DND-41 (cell line): ENCODE data around the gene RIPOR1.

Experiments
- ATAC-seq: fragments of 200-7000 bp; cut with Tn5 transposase; 3 replicates; pipeline ENCODE4 v1.9.1; 2021; ENCODE audit warnings: low read depth; ENCODE audit not compliant: insufficient read depth
- DNase-seq: peaks from one replicate; pipeline ENCODE4 v3.0.0-alpha.2; 2020
- H2AFZ ChIP-seq: 2 replicates; pipeline ENCODE4 v1.6.0; 2012; ENCODE audit warnings: low read depth, low read length
- H3K27ac ChIP-seq: 2 replicates; pipeline ENCODE4 v1.5.1; 2012; ENCODE audit warnings: low read length, inconsistent platforms
- H3K27me3 ChIP-seq: fragments of 200-600 bp; sonication (generic); 2 replicates; pipeline ENCODE4 v1.6.0; 2012; ENCODE audit warnings: low read length, mild to moderate bottlenecking, inconsistent platforms; ENCODE audit not compliant: insufficient read depth, poor library complexity
- H3K36me3 ChIP-seq: 2 replicates; pipeline ENCODE4 v1.5.1; 2012; ENCODE audit warnings: low read length, inconsistent platforms; ENCODE audit not compliant: insufficient read depth
- H3K4me1 ChIP-seq: 2 replicates; pipeline ENCODE4 v1.5.1; 2012; ENCODE audit warnings: mild to moderate bottlenecking, low read length; ENCODE audit not compliant: insufficient read depth
- H3K4me2 ChIP-seq: 2 replicates; pipeline ENCODE4 v1.6.0; 2012; ENCODE audit warnings: mild to moderate bottlenecking, moderate library complexity, low read length, inconsistent platforms; ENCODE audit not compliant: insufficient read depth
- H3K4me3 ChIP-seq, 2 experiments: fragments of 200-600 bp in 1 of 2; shearing (Covaris generic) in 1 of 2; 2 replicates each; pipeline ENCODE4 v1.5.1; 2012 to 2016; ENCODE audit warnings: inconsistent platforms in 2 of 2, low read length in 2 of 2, mild to moderate bottlenecking in 2 of 2, low read depth in 1 of 2, moderate library complexity in 1 of 2
- H3K79me2 ChIP-seq: 2 replicates; pipeline ENCODE4 v1.6.0; 2012; ENCODE audit warnings: low read length, inconsistent platforms; ENCODE audit not compliant: insufficient read depth
- H3K9ac ChIP-seq: 2 replicates; pipeline ENCODE4 v1.6.0; 2012; ENCODE audit warnings: low read depth, mild to moderate bottlenecking, inconsistent platforms, low read length, moderate library complexity
- H3K9me3 ChIP-seq: 2 replicates; pipeline ENCODE4 v1.5.1; 2012; ENCODE audit warnings: low read length, moderate library complexity, mild to moderate bottlenecking, inconsistent platforms; ENCODE audit not compliant: insufficient read depth, severe bottlenecking
- H4K20me1 ChIP-seq: 2 replicates; pipeline ENCODE4 v1.6.0; 2012; ENCODE audit warnings: low read length; ENCODE audit not compliant: insufficient read depth
- EZH2 ChIP-seq: IDR thresholded peaks from 3 replicates; pipeline ENCODE4 v1.6.1; 2012; ENCODE audit warnings: borderline replicate concordance, low read depth, mild to moderate bottlenecking, moderate library complexity, low read length, inconsistent platforms; ENCODE audit not compliant: severe bottlenecking
- TF ChIP-seq, protein P1 (sequence below): IDR thresholded peaks from 2 replicates; pipeline ENCODE4 v1.5.1; 2012; ENCODE audit warnings: borderline replicate concordance, low read length, moderate library complexity, mild to moderate bottlenecking; ENCODE audit not compliant: poor library complexity, severe bottlenecking; ENCODE audit errors: extremely low read depth

Gene RIPOR1

DNA sequence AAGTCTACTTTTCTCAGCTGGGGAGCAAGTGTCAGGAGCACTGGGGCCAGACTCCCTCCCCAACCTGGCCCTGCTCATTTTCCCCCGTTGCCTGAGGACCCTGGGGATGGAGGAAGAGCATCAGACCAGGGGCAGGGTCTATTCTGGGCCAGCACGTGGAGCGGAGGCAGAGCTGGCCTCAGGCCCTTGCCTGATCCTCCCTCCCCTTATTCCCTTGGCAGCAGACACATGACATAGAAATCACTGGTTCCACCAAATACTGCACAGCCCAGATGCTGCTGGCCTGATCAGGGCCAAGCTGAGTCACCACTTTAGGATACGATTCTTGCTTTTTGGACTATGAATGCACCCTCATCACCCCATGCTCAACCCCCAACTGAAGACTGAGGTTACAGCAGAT lies 29.5 kb upstream of the RIPOR1 start:
- TF ChIP-seq, protein P1, sequence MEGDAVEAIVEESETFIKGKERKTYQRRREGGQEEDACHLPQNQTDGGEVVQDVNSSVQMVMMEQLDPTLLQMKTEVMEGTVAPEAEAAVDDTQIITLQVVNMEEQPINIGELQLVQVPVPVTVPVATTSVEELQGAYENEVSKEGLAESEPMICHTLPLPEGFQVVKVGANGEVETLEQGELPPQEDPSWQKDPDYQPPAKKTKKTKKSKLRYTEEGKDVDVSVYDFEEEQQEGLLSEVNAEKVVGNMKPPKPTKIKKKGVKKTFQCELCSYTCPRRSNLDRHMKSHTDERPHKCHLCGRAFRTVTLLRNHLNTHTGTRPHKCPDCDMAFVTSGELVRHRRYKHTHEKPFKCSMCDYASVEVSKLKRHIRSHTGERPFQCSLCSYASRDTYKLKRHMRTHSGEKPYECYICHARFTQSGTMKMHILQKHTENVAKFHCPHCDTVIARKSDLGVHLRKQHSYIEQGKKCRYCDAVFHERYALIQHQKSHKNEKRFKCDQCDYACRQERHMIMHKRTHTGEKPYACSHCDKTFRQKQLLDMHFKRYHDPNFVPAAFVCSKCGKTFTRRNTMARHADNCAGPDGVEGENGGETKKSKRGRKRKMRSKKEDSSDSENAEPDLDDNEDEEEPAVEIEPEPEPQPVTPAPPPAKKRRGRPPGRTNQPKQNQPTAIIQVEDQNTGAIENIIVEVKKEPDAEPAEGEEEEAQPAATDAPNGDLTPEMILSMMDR: no peak
- no peak for TF ChIP-seq EZH2
- DNase-seq (no peak), ATAC-seq (no peak)
- Histone ChIP-seq H4K20me1 (no peaks in the 10 kb centered on the region), H3K79me2 (no peaks in the 10 kb centered on the region), H3K27ac (no peak overlapping the region), H3K4me3 (no peak overlapping the region), H3K27me3 (no peaks in the 10 kb centered on the region), H2AFZ (no peak overlapping the region), H3K9me3 (no peaks in the 10 kb centered on the region), H3K9ac (no peak overlapping the region), H3K4me2 (no peak overlapping the region), H3K4me1 (no peaks in the 10 kb centered on the region), H3K36me3 (peaks cover 17% of the 10 kb centered on the region)

DNA sequence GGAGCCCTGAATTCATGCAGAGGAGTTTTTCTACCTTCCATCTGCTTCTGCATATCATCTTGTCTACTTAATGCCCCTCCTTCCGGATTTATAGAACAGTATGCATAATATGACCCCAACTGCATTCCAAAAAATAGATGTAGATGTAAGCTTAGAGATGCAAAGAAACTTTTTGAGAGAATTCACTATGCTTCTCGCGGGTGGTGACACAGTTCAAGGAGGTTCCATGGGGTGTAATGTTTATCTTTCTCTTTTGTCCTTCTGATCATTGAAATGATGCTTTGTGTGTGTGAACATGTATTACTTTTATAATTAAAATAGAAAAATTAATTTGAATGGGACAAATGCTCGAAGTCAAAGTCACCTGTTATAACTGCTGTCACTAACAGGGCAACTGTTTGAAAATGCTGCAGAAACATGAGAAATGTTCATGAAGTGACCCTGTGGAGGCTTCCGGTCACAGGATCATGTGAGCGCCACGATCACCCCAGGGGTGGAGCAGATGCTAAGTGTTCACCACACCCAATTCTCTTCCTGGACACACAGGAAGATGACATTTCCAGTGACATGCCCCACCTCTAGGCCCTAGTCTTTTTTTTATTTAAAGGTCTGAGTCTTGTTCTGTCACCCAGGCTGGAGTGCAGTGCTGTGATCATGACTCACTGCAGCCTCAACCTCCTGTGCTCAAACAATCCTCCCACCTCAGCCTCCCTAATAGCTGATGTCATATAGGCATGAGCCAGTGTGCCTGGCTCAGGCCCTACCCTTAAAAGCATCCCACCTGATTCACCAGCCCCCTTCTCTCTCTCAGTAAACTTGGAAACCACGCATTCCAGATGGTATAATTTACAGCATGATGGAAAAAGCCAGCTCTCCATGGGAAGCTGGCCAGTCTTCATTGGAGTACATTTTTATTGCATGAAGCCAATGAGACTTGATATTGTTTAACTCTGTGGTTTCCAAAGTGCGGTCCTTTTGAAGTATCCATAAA lies 24.3 kb upstream of the RIPOR1 start:
- ATAC-seq (no peak), DNase-seq (no peak)
- TF ChIP-seq, protein P1: no peak
- no peak for TF ChIP-seq EZH2
- no peaks in the 10 kb centered on the region for H3K9me3 ChIP-seq
- H3K27me3 ChIP-seq: no peaks in the 10 kb centered on the region
- 0 out of 2 replicates have a peak, but pooled peaks cover 2% of the 10 kb centered on the region for H3K4me1 ChIP-seq
- H3K36me3 ChIP-seq: 0 out of 2 replicates have a peak, but pooled peaks cover 2% of the 10 kb centered on the region
- H3K4me3 ChIP-seq: no peak overlapping the region
- H3K27ac ChIP-seq: no peak overlapping the region
- no peaks in the 10 kb centered on the region for H4K20me1 ChIP-seq
- H3K4me2 ChIP-seq: no peak overlapping the region
- H3K79me2 ChIP-seq: no peaks in the 10 kb centered on the region
- no peak overlapping the region for H2AFZ ChIP-seq
- H3K9ac ChIP-seq: no peak overlapping the region

DNA sequence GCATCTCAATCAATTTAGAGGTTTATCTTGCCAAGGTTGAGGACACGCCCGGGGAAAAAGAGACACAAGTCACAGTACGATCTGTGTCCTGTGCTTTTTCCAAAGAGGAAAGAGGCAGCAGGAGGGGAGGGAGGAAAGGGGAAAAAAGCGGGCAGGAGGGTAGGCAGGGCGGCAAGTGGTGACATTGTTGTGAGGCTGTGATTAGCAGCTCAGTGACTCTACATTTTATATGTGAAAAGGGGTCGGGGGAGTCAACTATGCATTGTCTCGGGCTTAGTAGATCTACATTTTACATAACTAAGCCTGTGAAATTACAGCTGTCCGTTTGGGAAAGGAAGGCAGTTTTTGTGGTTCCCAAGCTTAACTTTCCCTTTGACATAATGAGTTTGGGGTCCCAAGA lies 22.2 kb upstream of the RIPOR1 start:
- no peak overlapping the region for H3K27ac ChIP-seq
- 0 out of 2 replicates have a peak, but pooled peaks cover 2% of the 10 kb centered on the region for H3K4me1 ChIP-seq
- no peak overlapping the region for H3K4me2 ChIP-seq
- H3K9ac ChIP-seq: no peak overlapping the region
- H3K79me2 ChIP-seq: no peaks in the 10 kb centered on the region
- H4K20me1 ChIP-seq: no peaks in the 10 kb centered on the region
- no peaks in the 10 kb centered on the region for H3K27me3 ChIP-seq
- TF ChIP-seq EZH2: no peak
- TF ChIP-seq, protein P1: no peak
- H3K9me3 ChIP-seq: no peaks in the 10 kb centered on the region
- no peak for ATAC-seq
- no peak overlapping the region for H2AFZ ChIP-seq
- no peak overlapping the region for H3K4me3 ChIP-seq
- H3K36me3 ChIP-seq: no peaks in the 10 kb centered on the region
- DNase-seq: no peak
